Panc1 (cell line): ENCODE data around the gene SNED1. TPM values are rescaled to one million over a fixed set of nuclear protein-coding genes. Genes with fewer than 3 reads are reported as not detected.

Experiments
- ATAC-seq: fragments of 200-7000 bp; cut with Tn5 transposase; 2 replicates; pipeline ENCODE4 v1.9.1; 2020; ENCODE audit warnings: mild to moderate bottlenecking, moderate library complexity
- BruUV-seq: library from RNA; stranded (reverse); fragments of 400-500 nt; replicated peaks from 2 replicates; lab custom pipeline; 2021; lab: Mats Ljungman, UMichigan
- CTCF ChIA-PET: fragments of 300-600 bp; sonication (Branson Sonifier 250); formaldehyde crosslinking; loops from one replicate; lab custom pipeline; 2022; ENCODE audit warnings: antibody characterized with exemption; lab: Charles Lee
- POLR2A ChIA-PET: fragments of 300-600 bp; sonication (Branson Sonifier 250); formaldehyde crosslinking; loops from one replicate; lab custom pipeline; 2022; ENCODE audit warnings: antibody characterized with exemption; lab: Charles Lee
- DNase-seq: peaks from one replicate; pipeline ENCODE4 v3.0.0-alpha.2; 2010; ENCODE audit warnings: low read depth, low spot score
- H3K27ac ChIP-seq: 2 replicates; pipeline ENCODE4 v1.5.1; 2011; ENCODE audit warnings: mild to moderate bottlenecking, low read length, inconsistent platforms
- H3K27me3 ChIP-seq: fragments of 200-500 bp; sonication (Bioruptor generic); 2 replicates; pipeline ENCODE4 v1.6.0; 2014; ENCODE audit warnings: low read length, inconsistent platforms; ENCODE audit not compliant: control insufficient read depth, insufficient read depth
- H3K36me3 ChIP-seq: fragments of 200-500 bp; sonication (Bioruptor generic); 2 replicates; pipeline ENCODE4 v1.5.1; 2014; ENCODE audit warnings: inconsistent platforms, mild to moderate bottlenecking, low read length, moderate library complexity; ENCODE audit not compliant: control insufficient read depth, insufficient read depth
- H3K4me1 ChIP-seq: 2 replicates; pipeline ENCODE4 v1.5.1; 2011; ENCODE audit warnings: inconsistent platforms, mild to moderate bottlenecking, low read length, moderate library complexity; ENCODE audit not compliant: control insufficient read depth, insufficient read depth
- H3K4me3 ChIP-seq, 2 experiments: 2 replicates each; pipeline ENCODE4 v1.5.1; 2011 to 2012; ENCODE audit warnings: low read depth in 2 of 2, low read length in 2 of 2, mild to moderate bottlenecking in 2 of 2, inconsistent platforms in 1 of 2, moderate library complexity in 1 of 2
- H3K9me3 ChIP-seq: fragments of 200-500 bp; sonication (Bioruptor generic); 2 replicates; pipeline ENCODE4 v1.5.1; 2014; ENCODE audit warnings: low read depth, mild to moderate bottlenecking, inconsistent platforms, low read length, moderate library complexity; ENCODE audit not compliant: control insufficient read depth, insufficient read depth
- POLR2AphosphoS5 ChIP-seq: IDR thresholded peaks from 2 replicates; pipeline ENCODE4 v1.6.1; 2012; ENCODE audit warnings: mild to moderate bottlenecking, low read depth, low read length, moderate library complexity
- SIN3A ChIP-seq: IDR thresholded peaks from 2 replicates; pipeline ENCODE4 v1.6.1; 2012; ENCODE audit warnings: low read depth, mild to moderate bottlenecking, low read length, moderate library complexity, borderline replicate concordance; ENCODE audit not compliant: insufficient read depth
- TCF7L2 ChIP-seq: IDR thresholded peaks from 2 replicates; pipeline ENCODE4 v1.6.1; 2011; ENCODE audit warnings: mild to moderate bottlenecking, low read depth, low read length, inconsistent platforms
- in situ Hi-C: cut with HindIII; loops from 2 replicates; pipeline ENCODE4 v1.10.0; 2016; ENCODE audit warnings: low sequenced_read_pairs, low pct_unique_long_range_greater_than_20kb
- intact Hi-C: fragments of 100-400 bp; cut with micrococcal nuclease; formaldehyde crosslinking; loops from one replicate; pipeline ENCODE4 v1.10.0; 2022; ENCODE audit not compliant: unreplicated experiment
- total RNA-seq: library from RNA; stranded (reverse); gene quantifications from one replicate; pipeline ENCODE4 v1.2.1, GENCODE V29; 2021; ENCODE audit not compliant: unreplicated experiment
- TF ChIP-seq, protein P1 (sequence below): fragments of 450-650 bp; IDR thresholded peaks from 2 replicates; pipeline ENCODE4 v1.5.1; 2017; ENCODE audit warnings: mild to moderate bottlenecking
- TF ChIP-seq, protein P2 (sequence below), 2 experiments: IDR thresholded peaks; 2 replicates each; pipeline ENCODE4 v1.6.1; 2011 to 2012; ENCODE audit warnings: low read depth in 2 of 2, control low read depth in 1 of 2, low read length in 1 of 2, mild to moderate bottlenecking in 1 of 2, moderate library complexity in 1 of 2; ENCODE audit not compliant: insufficient read depth in 1 of 2

SNED1 gene
- total RNA-seq, 1 experiment from 2014 or later, result 11.0 TPM

DNA sequence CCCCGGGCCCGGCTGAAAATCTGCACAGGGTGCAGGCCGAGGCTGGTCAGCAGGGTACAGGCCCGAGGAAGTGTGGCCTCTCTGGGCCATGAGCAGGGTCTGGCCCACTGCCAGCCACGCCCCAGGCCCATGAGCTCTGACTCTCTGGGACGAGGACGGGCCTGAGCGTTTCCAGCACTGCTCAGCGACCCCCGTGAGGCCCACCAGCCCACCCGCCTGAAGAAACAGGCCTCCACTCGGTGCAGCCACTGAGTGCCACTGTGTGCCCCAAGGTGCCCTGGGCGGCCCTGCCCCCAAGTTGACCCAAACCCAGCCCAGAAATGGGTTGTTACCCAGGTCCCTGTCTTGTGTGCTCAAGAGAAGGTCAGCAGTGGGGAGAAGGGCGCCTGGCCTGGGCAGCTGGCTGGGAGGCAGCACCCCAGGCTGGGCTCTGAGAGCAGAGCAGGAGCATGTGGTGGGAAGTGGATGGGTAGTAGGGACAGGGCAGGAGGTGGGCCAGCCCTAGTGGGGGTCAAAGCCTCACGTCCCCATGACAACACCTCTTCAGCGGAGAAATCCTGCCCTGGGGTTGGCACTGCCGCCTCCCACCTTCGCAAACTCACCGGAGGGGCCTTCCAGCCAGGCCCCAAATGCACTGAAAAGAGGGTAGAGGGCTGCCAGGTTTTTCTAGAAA lies 2.1 kb upstream of the SNED1 start:
- no peak overlapping the region for H3K27ac ChIP-seq
- POLR2A ChIA-PET, result no interaction called here
- ATAC-seq (no peak), DNase-seq (no peak)
- CTCF ChIA-PET, result interaction anchor here (0.7 kb wide), 1 partner anchor 13 kb away, joined by 7 read pairs; no protein-coding TSS in a partner anchor
- intact Hi-C loops (no loop called here), in situ Hi-C loops (no loop called here)
- no peaks in the 10 kb centered on the region; the same call in 1 of the 2 replicates for H3K36me3 ChIP-seq
- BruUV-seq, result no TSS peak
- TF ChIP-seq, protein P1, sequence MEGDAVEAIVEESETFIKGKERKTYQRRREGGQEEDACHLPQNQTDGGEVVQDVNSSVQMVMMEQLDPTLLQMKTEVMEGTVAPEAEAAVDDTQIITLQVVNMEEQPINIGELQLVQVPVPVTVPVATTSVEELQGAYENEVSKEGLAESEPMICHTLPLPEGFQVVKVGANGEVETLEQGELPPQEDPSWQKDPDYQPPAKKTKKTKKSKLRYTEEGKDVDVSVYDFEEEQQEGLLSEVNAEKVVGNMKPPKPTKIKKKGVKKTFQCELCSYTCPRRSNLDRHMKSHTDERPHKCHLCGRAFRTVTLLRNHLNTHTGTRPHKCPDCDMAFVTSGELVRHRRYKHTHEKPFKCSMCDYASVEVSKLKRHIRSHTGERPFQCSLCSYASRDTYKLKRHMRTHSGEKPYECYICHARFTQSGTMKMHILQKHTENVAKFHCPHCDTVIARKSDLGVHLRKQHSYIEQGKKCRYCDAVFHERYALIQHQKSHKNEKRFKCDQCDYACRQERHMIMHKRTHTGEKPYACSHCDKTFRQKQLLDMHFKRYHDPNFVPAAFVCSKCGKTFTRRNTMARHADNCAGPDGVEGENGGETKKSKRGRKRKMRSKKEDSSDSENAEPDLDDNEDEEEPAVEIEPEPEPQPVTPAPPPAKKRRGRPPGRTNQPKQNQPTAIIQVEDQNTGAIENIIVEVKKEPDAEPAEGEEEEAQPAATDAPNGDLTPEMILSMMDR, result no peak
- peaks cover 20% of the 10 kb centered on the region for H3K4me1 ChIP-seq
- no peaks in the 10 kb centered on the region for H3K27me3 ChIP-seq
- no peak overlapping the region for H3K4me3 ChIP-seq
- no peaks in the 10 kb centered on the region for H3K9me3 ChIP-seq

DNA sequence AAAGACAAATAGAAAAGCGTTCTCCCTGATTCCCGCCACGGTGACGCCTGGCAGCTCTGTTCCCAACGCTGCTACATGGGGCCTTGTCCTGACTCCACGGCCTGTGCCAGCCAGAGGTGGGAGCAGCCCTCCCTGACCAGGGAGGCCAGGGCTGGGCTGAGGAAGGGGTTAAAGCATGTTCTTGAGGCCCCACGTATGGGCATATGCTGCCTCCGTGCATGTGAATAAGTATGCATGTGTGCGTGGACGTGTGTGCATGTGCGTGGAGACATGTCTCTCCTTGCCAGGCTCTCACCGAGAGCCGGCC lies 1.6 kb upstream of the SNED1 start:
- ATAC-seq, result no peak
- Histone ChIP-seq H3K36me3 (no peaks in the 10 kb centered on the region; the same call in 1 of the 2 replicates), H3K9me3 (no peaks in the 10 kb centered on the region), H3K4me1 (peaks cover 15% of the 10 kb centered on the region), H3K27me3 (no peaks in the 10 kb centered on the region), H3K27ac (no peak overlapping the region), H3K4me3 (no peak overlapping the region)
- intact Hi-C loops (no loop called here), in situ Hi-C loops (no loop called here)
- no peak for DNase-seq
- ChIA-PET POLR2A (no interaction called here), CTCF (no interaction called here)
- no TSS peak for BruUV-seq
- TF ChIP-seq, protein P1, result no peak
- TF ChIP-seq POLR2AphosphoS5 (no peak), TCF7L2 (no peak), SIN3A (no peak)
- TF ChIP-seq, protein P2, sequence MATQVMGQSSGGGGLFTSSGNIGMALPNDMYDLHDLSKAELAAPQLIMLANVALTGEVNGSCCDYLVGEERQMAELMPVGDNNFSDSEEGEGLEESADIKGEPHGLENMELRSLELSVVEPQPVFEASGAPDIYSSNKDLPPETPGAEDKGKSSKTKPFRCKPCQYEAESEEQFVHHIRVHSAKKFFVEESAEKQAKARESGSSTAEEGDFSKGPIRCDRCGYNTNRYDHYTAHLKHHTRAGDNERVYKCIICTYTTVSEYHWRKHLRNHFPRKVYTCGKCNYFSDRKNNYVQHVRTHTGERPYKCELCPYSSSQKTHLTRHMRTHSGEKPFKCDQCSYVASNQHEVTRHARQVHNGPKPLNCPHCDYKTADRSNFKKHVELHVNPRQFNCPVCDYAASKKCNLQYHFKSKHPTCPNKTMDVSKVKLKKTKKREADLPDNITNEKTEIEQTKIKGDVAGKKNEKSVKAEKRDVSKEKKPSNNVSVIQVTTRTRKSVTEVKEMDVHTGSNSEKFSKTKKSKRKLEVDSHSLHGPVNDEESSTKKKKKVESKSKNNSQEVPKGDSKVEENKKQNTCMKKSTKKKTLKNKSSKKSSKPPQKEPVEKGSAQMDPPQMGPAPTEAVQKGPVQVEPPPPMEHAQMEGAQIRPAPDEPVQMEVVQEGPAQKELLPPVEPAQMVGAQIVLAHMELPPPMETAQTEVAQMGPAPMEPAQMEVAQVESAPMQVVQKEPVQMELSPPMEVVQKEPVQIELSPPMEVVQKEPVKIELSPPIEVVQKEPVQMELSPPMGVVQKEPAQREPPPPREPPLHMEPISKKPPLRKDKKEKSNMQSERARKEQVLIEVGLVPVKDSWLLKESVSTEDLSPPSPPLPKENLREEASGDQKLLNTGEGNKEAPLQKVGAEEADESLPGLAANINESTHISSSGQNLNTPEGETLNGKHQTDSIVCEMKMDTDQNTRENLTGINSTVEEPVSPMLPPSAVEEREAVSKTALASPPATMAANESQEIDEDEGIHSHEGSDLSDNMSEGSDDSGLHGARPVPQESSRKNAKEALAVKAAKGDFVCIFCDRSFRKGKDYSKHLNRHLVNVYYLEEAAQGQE (IDR thresholded peaks at IDR 0.05; ENCODE audit: insufficient read depth in 1 of 2, low read depth in 2 of 2, low read length in 1 of 2), result no peak
